GM18858 (cell line): ENCODE data around the gene STPG3.

Experiments used
- ATAC-seq: cut with Tn5 transposase; IDR thresholded peaks from one replicate; pipeline ENCODE4 v1.9.1; 2021; ENCODE audit not compliant: unreplicated experiment

Gene STPG3

DNA sequence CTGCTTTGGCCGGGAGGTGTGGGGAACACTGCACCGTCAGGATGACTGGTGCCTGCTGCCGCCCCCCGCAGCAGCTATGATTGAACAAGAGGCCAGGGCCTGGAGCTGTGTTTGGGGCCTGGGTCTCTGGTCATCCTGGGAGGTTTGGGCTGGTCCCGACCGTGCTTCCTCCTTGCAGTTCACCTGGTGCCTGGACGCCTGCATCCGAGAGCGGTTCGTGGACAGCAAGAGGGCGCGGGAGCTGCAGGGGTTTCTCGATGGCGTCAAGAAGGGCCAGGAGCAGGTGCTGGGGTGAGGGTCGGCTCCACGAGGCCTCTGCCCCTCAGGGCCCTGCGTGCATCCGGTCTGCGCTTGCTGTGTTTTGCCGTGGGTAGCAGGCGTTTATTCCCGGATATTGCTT lies 13.0 kb downstream of the STPG3 start:
- no peak for ATAC-seq

- no peak for ATAC-seq
These were observed 14.5 kb downstream of the STPG3 start for GRCh38 chr9:137265496-137266161.

GRCh38 chr9:137266162-137266527 lies 15.1 kb downstream of the STPG3 start:
- no peak for ATAC-seq

DNA sequence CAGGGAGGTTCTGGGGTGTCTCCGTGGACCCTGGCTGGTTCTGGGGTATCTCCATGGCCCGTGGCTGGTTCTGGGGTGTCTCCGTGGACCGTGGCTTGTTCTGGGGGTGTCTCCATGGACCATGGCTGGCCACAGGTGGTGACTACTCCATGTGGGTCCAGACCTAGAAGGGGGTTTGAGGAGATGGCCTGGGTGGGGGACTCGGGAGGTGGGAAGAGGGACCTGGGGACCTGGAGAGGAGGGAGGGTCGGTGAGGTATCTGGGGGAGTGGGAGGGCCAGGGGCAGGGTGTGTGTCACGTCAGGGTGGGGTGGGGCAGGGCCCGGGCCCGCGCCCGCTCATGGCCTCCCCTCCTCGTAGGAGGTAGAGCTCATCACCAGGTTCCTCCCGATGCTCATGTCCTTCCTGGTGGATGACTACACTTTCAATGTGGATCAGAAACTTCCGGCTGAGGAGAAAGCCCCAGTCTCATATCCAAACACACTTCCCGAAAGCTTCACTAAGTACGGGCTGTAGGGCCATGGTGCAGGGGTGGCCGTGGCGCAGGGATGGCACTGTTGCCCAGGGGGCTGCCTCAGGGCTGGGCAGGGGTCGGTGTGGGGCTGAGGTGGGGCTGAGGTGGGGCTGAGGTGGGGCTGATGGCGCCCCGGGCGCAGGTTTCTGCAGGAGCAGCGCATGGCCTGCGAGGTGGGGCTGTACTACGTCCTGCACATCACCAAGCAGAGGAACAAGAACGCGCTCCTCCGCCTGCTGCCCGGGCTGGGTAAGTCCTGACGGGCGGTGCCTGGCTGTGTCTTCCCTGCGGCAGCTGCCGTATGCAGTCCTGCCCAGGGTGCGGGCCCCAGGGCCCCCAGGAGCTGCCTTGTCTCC lies 15.7 kb downstream of the STPG3 start:
- no peak for ATAC-seq

- no peak for ATAC-seq
These were observed 16.9 kb downstream of the STPG3 start for GRCh38 chr9:137267933-137268355.

- ATAC-seq: no peak
These were observed 17.6 kb downstream of the STPG3 start for GRCh38 chr9:137268538-137269201.

DNA sequence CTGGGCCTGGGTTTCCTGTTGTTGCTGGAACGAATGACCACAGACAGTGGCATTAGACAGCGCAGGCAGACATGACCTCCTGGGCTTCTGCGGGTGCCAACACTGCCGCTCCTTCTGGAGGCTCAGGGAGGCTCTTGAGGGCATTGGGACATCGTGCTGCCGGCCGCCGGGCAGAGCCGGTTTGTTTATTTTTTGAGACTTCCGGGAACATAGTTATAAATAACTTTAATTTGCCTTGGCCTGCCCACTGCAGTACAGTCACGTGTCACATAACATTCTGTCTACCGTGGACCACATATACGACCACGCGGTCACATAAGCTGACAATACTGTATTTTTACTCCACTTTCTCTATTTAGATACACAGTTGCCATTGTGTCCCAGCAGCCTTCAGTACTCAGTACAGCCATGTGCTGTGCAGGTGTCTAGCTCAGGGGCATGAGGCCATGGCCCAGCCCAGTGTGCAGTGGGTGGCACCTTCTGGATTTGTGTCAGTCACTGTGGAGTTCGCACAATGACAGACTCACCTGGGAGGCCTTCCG lies 18.2 kb downstream of the STPG3 start:
- ATAC-seq: no peak

- no peak for ATAC-seq
These were observed 20.0 kb downstream of the STPG3 start for GRCh38 chr9:137270929-137271695.

DNA sequence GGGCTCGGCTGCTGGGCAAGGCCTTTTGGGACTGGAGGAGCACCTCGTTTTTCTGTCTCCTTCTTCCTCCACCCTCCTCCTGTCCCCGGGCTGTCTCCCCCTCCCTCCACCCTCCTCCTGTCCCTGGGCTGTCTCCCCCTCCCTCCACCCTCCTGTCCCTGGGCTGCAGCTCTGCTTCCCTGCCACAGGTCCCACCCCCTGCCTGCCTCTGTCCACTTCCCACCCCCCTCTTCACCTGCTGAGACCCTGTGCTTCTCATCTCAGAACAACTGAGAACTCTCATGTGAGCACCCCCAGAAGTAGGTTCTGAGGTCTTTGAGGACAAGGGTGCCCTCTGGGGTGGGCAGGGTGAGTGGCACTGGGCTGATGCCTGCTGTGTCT lies 20.6 kb downstream of the STPG3 start:
- no peak for ATAC-seq

DNA sequence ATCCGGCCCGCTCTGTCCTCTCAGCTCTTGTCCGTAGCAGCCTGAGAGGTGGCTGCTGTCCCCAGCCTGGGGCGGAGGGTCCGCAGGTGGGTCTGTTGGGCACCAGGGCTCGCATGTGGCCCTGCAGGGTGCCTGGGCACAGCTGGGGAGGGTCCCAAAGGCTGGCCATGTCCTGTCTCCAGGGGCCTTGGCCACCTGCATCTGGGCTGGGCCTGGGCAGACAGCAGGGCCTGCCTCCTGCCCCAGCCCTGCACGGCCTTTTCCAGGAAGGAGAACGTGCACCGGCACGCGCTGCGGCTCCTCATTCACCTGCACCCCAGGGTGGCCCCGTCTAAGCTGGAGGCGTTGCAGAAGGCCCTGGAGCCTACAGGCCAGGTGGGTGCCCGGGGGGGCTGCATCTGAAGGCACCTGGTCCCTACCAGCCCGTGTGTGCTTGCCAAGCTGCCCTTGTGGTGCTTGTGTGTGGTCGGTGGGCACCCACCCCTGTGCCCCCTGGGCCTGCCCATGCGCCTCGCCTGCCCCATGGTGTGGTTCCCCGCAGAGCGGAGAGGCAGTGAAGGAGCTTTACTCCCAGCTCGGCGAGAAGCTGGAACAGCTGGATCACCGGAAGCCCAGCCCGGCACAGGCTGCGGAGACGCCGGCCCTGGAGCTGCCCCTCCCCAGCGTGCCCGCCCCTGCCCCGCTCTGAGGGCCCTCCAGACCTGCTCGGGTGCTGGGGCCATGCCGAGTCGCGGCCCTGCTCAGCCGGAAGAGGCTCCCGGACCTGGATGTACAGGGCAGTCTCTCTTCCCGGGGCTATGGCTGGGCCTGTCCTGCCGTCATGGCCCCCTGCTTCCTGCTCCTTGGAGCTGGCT lies 21.4 kb downstream of the STPG3 start:
- no peak for ATAC-seq

- ATAC-seq: no peak
These were observed 22.0 kb downstream of the STPG3 start for GRCh38 chr9:137273095-137273490.

- no peak for ATAC-seq
These were observed 22.7 kb downstream of the STPG3 start for GRCh38 chr9:137273611-137274320.

GRCh38 chr9:137275203-137275587 lies 24.1 kb downstream of the STPG3 start:
- no peak for ATAC-seq

GRCh38 chr9:137275588-137276472 lies 24.7 kb downstream of the STPG3 start:
- ATAC-seq: no peak

GRCh38 chr9:137276473-137277328 lies 25.6 kb downstream of the STPG3 start:
- ATAC-seq: no peak

- peak; percentile 58 for ATAC-seq
These were observed 26.4 kb downstream of the STPG3 start, which contains the start of gene TOR4A for GRCh38 chr9:137277329-137278041. Gene TOR4A (plus strand): TSS chr9:137277726. CDS start chr9:137278690, 964 bp downstream.
